ENCODE measurements around the gene CFAP58.

Gene CFAP58, protein sequence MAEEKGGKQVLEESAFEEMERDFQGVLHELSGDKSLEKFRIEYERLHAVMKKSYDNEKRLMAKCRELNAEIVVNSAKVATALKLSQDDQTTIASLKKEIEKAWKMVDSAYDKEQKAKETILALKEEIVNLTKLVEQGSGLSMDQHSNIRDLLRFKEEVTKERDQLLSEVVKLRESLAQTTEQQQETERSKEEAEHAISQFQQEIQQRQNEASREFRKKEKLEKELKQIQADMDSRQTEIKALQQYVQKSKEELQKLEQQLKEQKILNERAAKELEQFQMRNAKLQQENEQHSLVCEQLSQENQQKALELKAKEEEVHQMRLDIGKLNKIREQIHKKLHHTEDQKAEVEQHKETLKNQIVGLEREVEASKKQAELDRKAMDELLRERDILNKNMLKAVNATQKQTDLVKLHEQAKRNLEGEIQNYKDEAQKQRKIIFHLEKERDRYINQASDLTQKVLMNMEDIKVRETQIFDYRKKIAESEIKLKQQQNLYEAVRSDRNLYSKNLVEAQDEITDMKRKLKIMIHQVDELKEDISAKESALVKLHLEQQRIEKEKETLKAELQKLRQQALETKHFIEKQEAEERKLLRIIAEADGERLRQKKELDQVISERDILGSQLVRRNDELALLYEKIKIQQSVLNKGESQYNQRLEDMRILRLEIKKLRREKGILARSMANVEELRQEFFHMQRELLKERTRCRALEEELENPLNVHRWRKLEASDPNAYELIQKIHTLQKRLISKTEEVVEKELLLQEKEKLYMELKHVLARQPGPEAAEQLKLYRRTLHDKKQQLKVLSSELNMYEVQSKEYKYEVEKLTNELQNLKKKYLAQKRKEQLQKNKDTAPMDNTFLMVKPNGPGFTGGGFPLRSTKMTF

GRCh38 chr10:104353325-104354048, at the start of gene CFAP58:
Gene CFAP58, plus strand, starts transcription at chr10:104353833. Its CDS starts 65 bp downstream, at chr10:104353898.
- H3K9me3 Mint-ChIP-seq: no peaks in the 10 kb centered on the region
- H3K27ac Mint-ChIP-seq: no peak within 1 kb of the TSS
- H3K27me3 Mint-ChIP-seq (ENCODE audit: low read depth): no peaks in the 10 kb centered on the region
- TF ChIP-seq CTCF (IDR thresholded peaks at IDR 0.05; ENCODE audit: unreplicated experiment in 3 of 3): peak; percentile 69 to 80 (median 75)
- peak within 1 kb of the TSS in 1 of 3 experiments; percentile 30 for H3K4me3 Mint-ChIP-seq
- H3K4me1 Mint-ChIP-seq: peaks cover 5% of the 10 kb centered on the region
- H3K36me3 Mint-ChIP-seq (ENCODE audit: low read depth): no peaks in the 10 kb centered on the region

DNA sequence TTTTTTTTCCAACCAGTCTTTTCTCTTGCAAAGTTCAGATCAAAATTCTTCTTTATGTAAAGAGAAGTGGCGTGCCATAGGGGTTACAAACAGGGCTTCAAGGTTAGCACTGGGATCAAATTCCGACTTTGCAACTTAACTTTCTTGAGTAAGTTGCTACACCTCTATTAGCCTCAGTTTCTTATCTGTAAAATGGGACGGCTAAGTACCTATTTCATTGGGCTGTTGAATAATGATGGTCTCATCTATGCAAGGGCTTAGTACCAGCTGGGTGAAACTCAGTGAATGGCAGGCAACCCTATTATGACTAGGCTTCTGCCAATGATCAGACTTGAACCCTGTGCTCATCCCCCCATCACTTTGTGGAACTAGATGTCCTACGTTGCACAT, 49.3 kb upstream of the CFAP58 start:
- no peaks in the 10 kb centered on the region for H3K36me3 Mint-ChIP-seq (ENCODE audit: low read depth)
- H3K4me3 Mint-ChIP-seq: no peak overlapping the region
- peaks cover 8% of the 10 kb centered on the region for H3K27me3 Mint-ChIP-seq (ENCODE audit: low read depth)
- peaks cover 2% of the 10 kb centered on the region for H3K9me3 Mint-ChIP-seq
- no peak for TF ChIP-seq CTCF (IDR thresholded peaks at IDR 0.05; ENCODE audit: unreplicated experiment in 3 of 3)
- no peak overlapping the region for H3K27ac Mint-ChIP-seq
- H3K4me1 Mint-ChIP-seq: peaks cover 29% of the 10 kb centered on the region

DNA sequence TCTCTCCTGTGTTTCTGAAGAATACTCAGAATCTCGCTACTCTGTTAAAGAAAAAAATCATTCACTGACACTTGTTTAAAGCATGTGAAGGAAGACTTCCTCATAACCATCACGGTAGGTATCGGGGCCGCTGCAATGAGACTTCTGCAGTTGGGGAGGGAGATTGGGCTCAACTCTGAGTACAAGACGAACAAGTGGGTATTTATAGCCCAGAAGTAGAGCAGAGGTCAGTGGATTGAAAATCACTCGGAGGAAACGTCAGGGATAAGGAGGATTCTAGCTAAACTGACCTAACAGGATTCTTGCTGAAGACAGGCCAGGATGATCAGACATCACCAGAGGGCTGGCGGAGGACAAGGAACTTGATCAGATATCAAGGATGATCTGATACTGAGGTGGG, 48.7 kb upstream of the CFAP58 start:
- Mint-ChIP-seq H3K4me1 (peaks cover 25% of the 10 kb centered on the region), H3K4me3 (no peak overlapping the region), H3K27ac (no peak overlapping the region), H3K27me3 (ENCODE audit: low read depth) (peaks cover 8% of the 10 kb centered on the region), H3K36me3 (ENCODE audit: low read depth) (no peaks in the 10 kb centered on the region), H3K9me3 (peaks cover 2% of the 10 kb centered on the region)
- TF ChIP-seq CTCF (IDR thresholded peaks at IDR 0.05; ENCODE audit: unreplicated experiment in 3 of 3): no peak

GRCh38 chr10:104306897-104307296, 46.7 kb upstream of the CFAP58 start:
- Mint-ChIP-seq H3K4me1 (peaks cover 11% of the 10 kb centered on the region), H3K4me3 (no peak overlapping the region), H3K27ac (no peak overlapping the region), H3K9me3 (peaks cover 2% of the 10 kb centered on the region), H3K27me3 (ENCODE audit: low read depth) (peaks cover 4% of the 10 kb centered on the region), H3K36me3 (ENCODE audit: low read depth) (peaks cover 7% of the 10 kb centered on the region)
- TF ChIP-seq CTCF (IDR thresholded peaks at IDR 0.05; ENCODE audit: unreplicated experiment in 3 of 3): no peak

GRCh38 chr10:104307576-104308438, 45.8 kb upstream of the CFAP58 start:
- H3K9me3 Mint-ChIP-seq: peaks cover 2% of the 10 kb centered on the region
- H3K36me3 Mint-ChIP-seq (ENCODE audit: low read depth): peaks cover 14% of the 10 kb centered on the region
- H3K4me3 Mint-ChIP-seq: no peak overlapping the region
- H3K4me1 Mint-ChIP-seq: peaks cover 19% of the 10 kb centered on the region
- no peak for TF ChIP-seq CTCF (IDR thresholded peaks at IDR 0.05; ENCODE audit: unreplicated experiment in 3 of 3)
- H3K27me3 Mint-ChIP-seq (ENCODE audit: low read depth): peaks cover 4% of the 10 kb centered on the region
- H3K27ac Mint-ChIP-seq: no peak overlapping the region

Data from nephron (organoid).